GM18526 (cell line): ENCODE measurements around the gene NTRK2.

Source experiments
- POLR2A ChIP-seq: IDR thresholded peaks from 3 replicates; pipeline ENCODE4 v1.6.1; 2011; ENCODE audit not compliant: insufficient read length; ENCODE audit errors: extremely low read depth

Gene NTRK2

DNA sequence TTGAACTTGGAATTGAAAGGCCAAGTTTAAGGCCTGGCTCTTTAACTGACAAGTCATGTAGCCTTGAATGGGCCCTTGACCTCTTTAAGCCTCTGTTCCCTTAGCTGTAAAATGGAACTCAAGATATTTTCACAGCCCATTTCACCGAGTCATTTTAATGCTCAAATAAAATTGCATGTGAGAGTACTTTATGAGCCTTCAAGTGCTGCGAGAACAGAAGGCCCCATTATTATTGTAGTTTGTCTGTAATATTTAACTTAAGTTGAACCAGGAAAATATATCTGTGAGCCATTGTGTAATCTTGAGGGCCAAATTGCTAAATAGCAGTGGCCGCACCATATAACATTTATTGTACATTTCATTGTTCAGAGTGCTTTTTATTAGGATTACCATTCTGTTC lies 249.9 kb downstream of the NTRK2 start:
- TF ChIP-seq POLR2A = no peak

DNA sequence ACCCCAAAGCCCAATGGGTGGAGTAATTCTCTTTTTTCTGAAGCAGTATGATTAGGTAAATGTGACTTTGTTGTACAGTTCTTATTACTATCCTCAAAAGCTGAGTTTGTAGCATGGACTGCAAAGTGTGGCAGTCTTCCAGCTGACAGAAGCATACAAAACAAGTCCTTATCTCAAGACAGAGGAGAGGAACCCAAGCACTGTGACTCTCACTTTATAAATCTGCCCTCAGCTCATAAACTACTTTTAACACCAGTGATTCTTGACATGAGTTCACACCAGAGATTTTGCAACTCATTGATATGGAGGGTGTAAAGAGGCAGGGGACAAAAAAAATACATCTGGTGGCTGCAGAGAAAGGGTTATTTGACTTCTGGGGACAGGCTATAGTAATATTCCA lies 251.6 kb downstream of the NTRK2 start:
- TF ChIP-seq POLR2A = no peak

- TF ChIP-seq POLR2A = no peak
These were observed 252.5 kb downstream of the NTRK2 start for GRCh38 chr9:84922051-84922450.

GRCh38 chr9:84924266-84924665 lies 254.7 kb downstream of the NTRK2 start:
- TF ChIP-seq POLR2A = no peak

DNA sequence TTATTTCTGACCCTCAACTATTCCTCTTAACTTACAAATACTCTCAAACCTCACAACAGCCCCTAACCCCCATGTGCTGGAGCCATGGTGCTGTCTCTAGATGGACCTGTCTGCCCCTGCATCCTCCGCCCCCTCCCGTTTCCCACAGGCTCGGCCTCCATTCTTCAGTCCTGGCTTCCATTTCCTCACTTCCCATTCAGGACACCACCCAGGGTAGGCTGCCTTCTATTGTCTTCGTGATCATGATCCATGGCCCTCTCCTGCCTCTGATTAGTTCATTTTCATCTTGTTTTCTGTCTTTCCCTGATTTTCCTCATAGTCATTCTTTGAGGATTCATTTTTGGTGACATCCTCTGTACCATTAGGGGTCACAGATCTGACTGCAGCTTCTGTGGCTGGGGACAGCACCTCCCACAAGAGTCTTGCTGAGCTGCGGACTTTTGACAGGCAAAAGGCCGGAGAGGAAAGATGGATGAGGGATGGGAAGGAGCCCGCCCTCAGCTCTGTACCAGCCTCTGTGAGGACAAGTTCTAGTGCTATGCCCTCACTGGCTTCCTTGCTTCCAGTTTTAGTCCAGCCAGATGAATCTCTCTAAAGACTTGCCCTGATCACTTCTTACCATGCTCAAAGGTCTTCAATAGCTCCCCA lies 255.8 kb downstream of the NTRK2 start:
- no peak for TF ChIP-seq POLR2A

- TF ChIP-seq POLR2A = no peak
These were observed 257.3 kb downstream of the NTRK2 start for GRCh38 chr9:84926793-84927192.

GRCh38 chr9:84928419-84928818 lies 258.9 kb downstream of the NTRK2 start:
- TF ChIP-seq POLR2A = no peak

DNA sequence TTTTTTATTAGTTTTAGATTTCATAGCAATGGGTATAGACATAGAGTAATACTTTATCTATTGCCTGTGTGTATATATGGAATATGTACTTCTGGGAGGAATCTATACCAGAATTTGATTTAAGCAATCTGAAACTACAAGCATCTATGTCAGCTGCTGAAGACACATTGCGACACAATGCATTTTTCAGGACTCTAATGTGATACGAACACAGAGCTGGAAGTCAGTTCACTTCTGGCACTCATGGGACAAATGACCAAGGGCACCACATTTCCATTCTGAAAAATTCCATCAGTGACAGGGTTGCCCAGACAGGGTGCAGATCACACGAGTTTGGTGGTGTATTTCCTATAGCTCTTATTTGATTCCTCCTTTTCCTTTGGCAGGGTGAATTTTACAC lies 259.5 kb downstream of the NTRK2 start:
- no peak for TF ChIP-seq POLR2A

GRCh38 chr9:84932915-84933527 lies 263.5 kb downstream of the NTRK2 start:
- no peak for TF ChIP-seq POLR2A

- no peak for TF ChIP-seq POLR2A
These were observed 266.1 kb downstream of the NTRK2 start for GRCh38 chr9:84935528-84936117.

GRCh38 chr9:84937180-84937579 lies 267.7 kb downstream of the NTRK2 start:
- TF ChIP-seq POLR2A = no peak

GRCh38 chr9:84937581-84937980 lies 268.1 kb downstream of the NTRK2 start:
- TF ChIP-seq POLR2A = no peak

DNA sequence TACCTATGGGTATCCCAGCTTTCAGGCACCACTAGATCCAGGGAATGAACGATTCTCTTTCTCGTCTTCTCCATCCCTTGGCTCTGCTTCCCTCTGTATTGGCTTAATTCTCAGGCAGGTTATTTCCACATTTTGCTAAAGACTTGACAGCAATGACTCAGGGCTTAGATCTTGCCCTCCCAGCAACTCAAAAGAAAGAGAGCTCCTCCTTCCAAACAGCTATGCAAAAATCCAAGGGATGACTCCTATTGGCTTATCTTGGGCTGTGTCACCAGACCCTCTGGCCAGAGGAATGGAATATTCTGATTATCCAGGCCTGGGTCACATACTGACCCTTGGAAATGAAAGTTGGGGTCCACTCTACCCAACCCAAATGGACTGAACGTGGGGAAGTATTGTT lies 270.2 kb downstream of the NTRK2 start:
- no peak for TF ChIP-seq POLR2A

- TF ChIP-seq POLR2A = no peak
These were observed 270.8 kb downstream of the NTRK2 start for GRCh38 chr9:84940294-84940693.

DNA sequence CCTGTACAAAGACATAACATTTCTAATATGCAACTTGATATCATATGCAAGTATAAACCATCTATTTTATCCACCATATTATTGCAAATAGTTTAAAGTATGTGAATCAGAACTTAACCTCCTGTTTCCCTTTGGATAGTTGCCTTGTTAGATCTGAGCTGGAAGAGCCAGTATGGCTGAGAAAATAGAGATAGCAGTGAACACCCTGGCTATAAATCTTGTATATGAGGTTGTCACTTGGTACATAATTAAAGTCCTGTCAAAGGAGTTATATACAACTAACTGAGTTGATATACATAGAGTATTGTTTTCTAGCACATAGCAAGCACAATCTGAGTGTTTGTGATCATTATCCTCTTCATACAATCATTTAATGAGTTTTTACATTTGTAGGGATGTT lies 272.3 kb downstream of the NTRK2 start:
- no peak for TF ChIP-seq POLR2A

- no peak for TF ChIP-seq POLR2A
These were observed 274.0 kb downstream of the NTRK2 start for GRCh38 chr9:84943482-84944050.

- no peak for TF ChIP-seq POLR2A
These were observed 276.5 kb downstream of the NTRK2 start for GRCh38 chr9:84945878-84946538.
